NCI-H2081 treated with DMSO at 0.1 percent for 48 hours (cell line): ENCODE results near the gene VTI1A.
"Not testable (repeated sequence)": the region's sequence is repeated elsewhere in the genome, so short reads cannot be mapped to it uniquely, and the experiment has no call there.

Source experiments
- DNase-seq: peaks from one replicate; lab custom pipeline; 2025; lab: John Stamatoyannopoulos, UW

VTI1A gene

DNA sequence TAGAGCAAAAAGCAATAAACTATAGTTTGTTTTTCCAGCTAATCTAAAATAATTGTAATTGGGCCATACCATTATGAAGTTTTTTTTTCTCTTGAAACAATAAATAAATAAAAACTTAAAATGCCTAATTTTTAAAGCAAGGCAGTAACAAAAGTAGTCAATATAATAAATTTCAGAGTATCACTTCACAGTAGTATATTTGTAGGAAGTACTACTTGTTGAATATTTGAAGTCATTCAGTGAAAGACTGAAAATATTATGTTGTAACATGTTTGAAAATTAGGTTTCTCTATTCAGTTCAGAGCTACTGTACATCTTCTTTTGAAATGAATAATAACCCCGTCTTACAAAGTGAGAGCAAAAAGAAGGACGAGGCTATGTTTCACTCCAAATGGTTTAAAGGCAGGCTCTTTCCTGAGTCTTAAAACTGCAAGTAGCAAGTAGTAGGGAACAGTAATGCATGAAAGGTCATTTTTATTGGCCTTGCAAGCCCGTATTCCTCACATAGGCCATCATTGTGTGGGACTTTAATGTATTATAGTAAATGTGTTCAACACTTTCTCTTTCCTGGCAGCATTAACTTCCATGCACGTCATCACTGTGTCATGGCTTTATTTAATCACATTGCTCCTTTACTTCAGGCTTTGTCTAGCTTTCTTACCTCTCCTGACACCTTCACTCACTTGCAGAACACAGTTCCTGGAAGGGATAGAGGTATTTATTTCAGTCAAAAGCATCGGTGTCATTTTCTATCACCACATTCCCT is 141.4 kb downstream of the VTI1A start:
- DNase-seq, result no peak

DNA sequence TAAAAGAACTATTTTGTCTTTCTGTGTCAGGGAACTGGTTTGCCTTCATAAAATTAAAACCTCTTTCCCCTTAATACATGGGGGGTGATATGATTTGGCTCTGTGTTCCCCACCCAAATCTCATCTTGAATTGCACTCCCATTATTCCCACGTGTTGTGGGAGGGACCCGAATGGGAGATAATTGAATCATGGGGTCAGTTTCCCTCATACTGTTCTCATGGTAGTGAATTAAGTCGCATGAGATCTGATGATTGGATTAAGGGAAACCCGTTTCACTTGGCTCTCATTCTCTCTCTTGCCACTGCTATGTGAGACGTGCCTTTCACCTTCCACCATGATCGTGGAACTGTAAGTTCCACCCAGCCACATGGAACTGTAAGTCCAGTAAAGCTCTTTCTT is 142.1 kb downstream of the VTI1A start:
- DNase-seq, result no peak

- DNase-seq, result not testable (repeated sequence)
These were observed 143.8 kb downstream of the VTI1A start for GRCh38 chr10:112590786-112591185.

GRCh38 chr10:112593023-112593422 is 146.0 kb downstream of the VTI1A start:
- DNase-seq, result no peak

GRCh38 chr10:112601214-112602090 is 154.4 kb downstream of the VTI1A start:
- DNase-seq, result no peak

DNA sequence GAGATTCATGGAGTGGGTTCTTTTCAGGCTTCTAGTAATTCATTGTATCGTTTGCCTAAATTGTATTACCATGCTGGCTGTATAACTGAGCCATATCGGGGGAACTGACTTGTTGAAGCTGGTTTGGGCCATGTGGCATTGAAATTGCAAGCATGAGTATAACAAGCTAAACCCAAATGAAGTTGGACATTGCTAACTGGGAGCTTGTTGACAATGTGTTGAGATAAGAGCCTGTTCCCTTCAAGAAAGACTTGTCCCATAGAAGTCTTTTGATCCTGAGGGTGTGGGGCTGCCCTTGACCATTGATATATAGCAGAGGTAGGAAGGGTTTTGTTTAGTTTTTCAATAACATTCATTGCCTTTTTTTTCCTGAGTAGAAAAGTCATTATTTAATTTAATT is 156.0 kb downstream of the VTI1A start:
- no peak for DNase-seq

- DNase-seq, result no peak
These were observed 158.0 kb downstream of the VTI1A start for GRCh38 chr10:112605063-112605462.

GRCh38 chr10:112607506-112607905 is 160.5 kb downstream of the VTI1A start:
- no peak for DNase-seq

DNA sequence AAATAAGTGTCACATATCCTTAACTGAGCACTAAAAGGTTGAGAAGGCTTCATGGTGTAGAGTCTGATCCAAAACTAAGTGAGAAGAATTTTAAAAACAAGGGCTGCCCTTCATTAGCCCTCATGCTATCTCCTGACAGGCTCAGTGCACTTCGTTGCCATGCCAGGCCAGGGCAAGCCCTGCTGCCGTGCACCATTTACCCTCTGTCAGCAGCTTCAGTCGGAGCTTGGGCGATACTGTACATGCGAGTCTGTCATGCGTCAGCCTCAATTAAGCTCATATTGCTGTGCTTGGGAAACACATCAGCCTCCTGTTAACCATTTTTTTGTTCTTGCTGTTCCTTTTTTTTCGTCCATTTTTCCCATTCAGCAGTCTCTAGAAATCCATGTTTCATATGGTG is 166.6 kb downstream of the VTI1A start:
- no peak for DNase-seq

DNA sequence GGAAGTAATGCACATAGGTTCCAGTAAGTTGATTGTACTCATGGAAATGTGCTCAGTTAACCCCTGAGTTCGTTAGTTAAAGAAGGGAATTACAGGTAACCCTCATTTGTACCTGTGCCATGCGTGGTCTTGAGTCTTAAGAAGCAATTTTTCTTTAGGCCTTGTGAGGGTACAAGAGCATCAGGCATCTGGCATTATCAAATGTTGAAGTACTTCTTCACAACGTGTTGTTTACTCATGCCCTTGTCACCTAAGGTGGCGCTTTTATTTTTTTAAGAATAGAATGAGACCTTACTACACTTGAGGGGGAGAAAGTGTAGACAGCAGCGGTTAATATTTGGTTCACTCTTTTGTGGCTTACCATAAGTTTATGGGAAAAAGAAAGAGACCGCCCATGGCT is 167.1 kb downstream of the VTI1A start:
- DNase-seq, result no peak

GRCh38 chr10:112614586-112614985 is 167.6 kb downstream of the VTI1A start:
- no peak for DNase-seq

GRCh38 chr10:112615269-112615668 is 168.3 kb downstream of the VTI1A start:
- no peak for DNase-seq

DNA sequence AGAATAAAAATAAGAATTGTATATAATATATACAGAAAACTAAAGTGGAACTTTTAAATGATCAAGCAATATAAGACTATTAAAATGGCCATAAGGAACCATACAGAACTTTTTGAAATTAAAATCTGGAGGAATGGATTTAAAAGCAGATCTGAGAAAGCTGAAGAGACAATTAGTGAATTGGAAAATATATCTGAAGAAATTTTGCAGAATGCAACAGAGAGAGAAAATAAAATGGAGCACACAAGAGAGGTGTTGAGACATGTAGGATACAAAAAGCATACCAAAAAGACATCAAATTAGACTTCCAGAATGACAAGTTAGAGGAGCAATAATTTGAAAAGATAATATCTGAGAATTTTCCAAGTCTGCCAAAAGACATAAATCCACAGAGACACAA is 169.6 kb downstream of the VTI1A start:
- no peak for DNase-seq

DNA sequence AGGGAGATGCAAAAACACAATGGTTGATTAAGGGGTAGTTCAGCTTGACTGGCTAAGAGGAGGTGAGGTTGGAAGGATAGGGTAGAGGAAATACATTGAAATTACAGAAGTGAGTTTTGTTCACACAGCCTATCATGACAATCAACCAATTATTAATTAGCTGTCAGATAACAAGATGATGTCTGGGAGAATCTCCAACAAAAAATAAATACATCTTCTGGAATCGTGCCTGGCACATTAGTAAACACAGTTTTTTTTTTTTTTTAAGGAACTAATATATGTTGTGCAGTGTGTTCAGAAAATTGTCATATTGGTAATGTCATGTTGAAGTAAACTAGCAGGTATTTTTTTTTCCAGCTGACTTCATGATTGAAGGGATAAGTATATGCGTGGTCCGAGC is 171.8 kb downstream of the VTI1A start:
- no peak for DNase-seq

DNA sequence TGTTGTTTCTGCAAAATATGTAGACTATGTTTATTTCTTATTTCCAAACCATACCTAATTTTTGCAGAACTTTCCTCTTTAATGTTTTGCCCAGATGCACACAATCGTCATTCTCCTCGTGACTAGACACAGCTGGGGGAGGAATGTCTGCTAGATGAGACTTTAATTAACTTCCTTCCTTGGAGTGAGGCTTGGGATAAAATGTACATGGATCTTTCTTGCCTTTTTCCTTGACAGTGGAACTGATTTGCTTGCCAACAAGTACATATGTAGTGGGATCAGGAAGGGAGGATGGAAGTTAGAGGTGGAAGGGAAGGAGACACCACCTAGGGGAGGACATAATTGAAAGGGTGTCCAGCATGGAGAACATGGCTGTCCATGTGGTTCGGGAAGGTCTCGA is 172.5 kb downstream of the VTI1A start:
- no peak for DNase-seq

DNA sequence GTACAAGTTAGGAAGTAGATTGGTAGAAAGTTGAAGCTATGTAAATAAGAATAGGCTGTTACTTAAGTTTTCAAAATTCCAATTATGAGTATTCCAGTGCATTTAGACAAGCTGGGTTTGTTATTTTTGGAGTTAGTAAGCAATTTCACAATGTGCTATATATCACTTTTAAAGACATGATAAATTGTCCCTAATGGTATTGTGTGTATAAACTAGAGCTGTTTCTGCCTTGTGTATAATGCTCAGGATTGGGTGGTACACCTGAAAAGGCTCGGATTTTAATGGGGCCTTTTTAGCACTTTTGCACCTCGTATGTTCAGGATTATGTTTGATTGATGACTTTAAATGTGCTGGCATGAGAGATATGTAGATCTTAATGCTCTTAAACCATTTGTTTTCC is 175.8 kb downstream of the VTI1A start:
- DNase-seq, result no peak

GRCh38 chr10:112624546-112625048 is 177.6 kb downstream of the VTI1A start:
- DNase-seq, result no peak

DNA sequence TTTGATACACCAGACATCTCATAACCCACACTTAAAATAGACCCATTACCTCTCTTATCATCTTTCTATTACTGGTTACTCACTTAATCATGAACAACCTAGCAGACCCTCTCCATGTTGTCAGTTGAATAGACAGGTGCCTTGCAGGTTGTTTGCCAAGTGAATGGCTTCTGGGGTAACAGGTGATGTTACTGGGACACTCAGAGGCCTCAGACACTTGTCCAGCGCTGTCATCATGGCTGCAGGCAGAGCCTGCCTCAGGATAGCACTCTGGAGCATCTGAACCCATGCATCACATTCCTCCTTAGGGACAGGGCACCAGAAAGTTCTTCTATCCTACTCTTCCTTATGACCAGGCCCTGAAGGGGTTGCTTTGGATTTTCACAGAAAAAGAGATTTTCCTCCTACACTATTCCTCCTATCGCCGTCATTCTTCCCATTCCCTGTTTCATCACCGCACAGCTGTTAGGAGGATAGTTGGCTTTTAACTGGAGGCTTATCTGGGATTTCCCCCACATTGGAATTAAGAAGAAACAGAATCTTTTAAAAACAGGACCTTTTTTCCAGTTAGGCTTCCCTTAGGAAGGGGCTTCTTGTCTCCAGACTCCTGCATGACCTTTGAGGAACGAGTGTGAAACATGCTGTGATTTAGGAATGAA is 182.1 kb downstream of the VTI1A start:
- no peak for DNase-seq

DNA sequence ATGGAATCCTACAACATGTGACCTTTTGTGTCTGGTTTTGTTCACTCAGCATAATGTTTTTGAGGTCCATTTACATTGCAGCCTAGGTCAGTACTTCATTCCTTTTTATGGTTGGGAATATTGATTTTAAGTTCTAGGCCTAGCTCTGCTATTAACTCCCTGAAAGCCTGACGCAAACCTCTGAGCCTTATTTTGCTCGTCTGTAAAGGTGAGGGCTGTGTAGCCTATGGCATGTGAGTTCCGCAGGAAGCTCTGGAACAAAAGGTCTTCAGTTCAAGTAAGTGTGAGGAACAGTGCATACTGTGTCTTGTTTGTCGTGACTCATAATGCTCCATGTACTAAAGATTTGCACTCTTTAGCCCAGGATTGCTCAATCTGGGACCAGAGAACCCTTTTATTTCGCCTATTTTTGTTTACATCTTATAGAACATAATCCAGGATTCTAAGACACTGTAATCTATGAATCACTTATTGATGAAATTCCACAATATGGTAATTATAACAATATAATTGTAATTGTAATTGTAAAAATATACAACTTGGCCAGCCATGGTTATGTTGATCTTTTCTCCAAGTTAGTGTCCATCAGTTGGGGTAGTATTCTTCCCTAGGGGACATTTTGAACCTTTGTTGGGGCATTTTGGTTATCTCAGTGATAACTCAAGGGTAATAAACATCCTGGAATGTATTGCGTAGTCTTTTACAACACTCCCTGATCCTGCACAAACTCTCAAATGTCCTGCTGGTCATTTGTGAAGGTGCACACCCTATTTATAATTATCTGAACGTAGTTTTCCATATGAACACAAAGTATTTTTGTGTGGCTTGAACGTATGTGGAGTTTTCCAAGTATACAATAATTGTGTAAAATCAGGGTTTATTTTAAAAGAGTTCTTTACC is 184.7 kb downstream of the VTI1A start:
- no peak for DNase-seq

DNA sequence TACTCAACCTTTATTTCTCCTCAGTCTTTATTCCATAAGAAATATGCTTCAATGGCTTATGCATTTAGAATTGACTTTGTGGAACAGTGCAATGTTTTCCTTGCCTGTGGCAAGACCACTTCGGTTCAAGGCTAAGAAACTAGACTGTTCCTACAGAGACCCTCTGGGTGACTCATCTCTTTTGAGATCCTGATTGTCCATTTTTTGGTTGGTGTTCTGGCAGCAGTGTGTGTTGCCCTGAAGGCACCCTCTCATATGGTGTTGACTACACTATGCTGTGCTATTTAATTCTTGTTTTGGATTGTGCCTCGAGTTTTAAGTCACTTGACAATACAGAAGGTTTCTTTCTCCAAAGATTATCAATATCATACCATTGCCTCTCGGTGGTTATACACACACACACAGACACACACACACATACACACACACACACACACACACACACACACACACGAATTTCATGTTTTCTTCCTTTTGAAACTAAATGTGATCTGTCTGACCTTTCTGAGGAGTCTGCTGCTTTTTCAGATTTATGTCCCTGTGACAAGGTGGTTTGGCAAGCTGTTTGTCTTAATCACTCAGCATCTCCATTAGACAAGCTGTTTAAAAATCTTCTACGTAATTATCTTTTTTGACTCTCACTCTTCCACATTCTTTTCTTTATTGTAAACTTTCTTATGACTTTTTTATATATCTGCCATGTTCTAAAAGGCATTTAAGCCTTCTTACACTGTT is 187.2 kb downstream of the VTI1A start:
- DNase-seq, result no peak

- DNase-seq, result no peak
These were observed 190.9 kb downstream of the VTI1A start for GRCh38 chr10:112637901-112638300.
